ENCODE results near the gene ZNF611.

DNA sequence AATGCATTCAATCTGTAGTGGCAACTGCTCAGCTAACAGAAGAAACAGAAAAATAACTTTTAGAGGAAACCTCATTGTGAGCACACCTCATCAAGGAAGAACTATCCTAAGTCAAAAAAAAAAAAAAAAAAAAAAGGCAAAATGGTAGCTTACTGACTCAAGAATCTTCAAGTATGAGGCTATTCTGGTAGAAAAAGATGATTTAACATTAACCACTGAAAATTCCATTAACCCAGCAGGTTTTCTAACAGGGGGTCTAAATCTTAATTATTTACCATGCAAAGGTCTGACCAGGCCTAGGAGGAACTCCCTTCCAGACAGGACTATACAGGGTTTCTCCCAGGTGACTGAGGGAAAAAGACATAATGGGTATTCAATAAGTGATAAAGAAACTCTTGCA is 68.3 kb downstream of the ZNF611 start:
- TF ChIP-seq GATA3 (IDR thresholded peaks at IDR 0.05; ENCODE audit: low read depth, low read length) (no peak), GATA2 (IDR thresholded peaks at IDR 0.05; ENCODE audit: low read depth, low read length) (no peak)
